GM10266 (cell line): ENCODE data around the gene VTA1.
"Not testable (repeated sequence)": the region's sequence is repeated elsewhere in the genome, so short reads cannot be mapped to it uniquely, and the experiment has no call there.

ENCODE experiments used
- DNase-seq: peaks from one replicate; pipeline ENCODE4 v3.0.0; 2012; ENCODE audit errors: extremely low spot score
- TF ChIP-seq, protein P1 (sequence below): IDR thresholded peaks from 2 replicates; pipeline ENCODE4 v1.5.1; 2012; ENCODE audit warnings: mild to moderate bottlenecking, low read depth; ENCODE audit not compliant: control insufficient read depth, insufficient read depth; ENCODE audit errors: missing control alignments

The VTA1 gene

DNA sequence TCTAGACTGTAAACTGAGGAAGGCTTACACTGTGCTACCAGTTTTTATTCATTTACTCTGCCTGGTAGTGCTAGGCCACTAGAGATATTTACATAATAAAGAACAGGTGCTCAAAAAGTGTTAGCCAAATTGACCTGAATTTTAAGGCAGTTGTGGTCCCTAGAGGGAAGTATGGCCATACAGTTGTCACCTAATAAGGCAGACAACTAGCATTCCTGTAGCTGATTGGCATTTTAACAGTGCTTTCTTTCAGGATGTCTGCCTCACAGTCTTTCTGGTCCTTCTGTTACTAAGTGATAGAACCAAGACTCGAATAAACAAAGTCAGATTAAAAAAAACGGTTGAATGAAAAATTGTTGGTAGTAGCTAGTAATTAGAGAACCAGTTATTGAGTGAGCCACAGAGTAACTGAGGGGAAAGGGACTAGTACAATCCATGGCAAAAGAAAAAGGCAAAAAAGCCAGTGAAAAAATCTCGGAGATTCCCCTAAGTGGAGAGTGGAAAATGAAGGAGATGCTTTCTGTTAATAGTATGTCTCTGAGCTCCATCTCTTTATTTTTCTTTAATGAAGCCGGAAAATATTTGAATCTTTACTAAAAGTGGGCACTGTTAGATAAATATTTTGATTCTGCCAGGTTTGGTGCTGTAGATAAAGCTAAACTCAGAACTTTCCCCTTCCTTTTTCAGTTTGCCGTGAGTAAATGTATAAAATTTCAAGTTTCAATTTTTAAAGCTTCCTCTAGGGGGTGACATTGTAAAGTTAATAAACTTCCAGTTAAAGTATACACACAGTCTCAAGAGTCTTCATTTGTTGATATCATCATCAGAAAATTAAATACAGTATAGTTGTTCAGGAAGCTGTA, 9.1 kb downstream of the VTA1 start:
- TF ChIP-seq, protein P1, sequence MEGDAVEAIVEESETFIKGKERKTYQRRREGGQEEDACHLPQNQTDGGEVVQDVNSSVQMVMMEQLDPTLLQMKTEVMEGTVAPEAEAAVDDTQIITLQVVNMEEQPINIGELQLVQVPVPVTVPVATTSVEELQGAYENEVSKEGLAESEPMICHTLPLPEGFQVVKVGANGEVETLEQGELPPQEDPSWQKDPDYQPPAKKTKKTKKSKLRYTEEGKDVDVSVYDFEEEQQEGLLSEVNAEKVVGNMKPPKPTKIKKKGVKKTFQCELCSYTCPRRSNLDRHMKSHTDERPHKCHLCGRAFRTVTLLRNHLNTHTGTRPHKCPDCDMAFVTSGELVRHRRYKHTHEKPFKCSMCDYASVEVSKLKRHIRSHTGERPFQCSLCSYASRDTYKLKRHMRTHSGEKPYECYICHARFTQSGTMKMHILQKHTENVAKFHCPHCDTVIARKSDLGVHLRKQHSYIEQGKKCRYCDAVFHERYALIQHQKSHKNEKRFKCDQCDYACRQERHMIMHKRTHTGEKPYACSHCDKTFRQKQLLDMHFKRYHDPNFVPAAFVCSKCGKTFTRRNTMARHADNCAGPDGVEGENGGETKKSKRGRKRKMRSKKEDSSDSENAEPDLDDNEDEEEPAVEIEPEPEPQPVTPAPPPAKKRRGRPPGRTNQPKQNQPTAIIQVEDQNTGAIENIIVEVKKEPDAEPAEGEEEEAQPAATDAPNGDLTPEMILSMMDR, result no peak
- DNase-seq, result no peak

DNA sequence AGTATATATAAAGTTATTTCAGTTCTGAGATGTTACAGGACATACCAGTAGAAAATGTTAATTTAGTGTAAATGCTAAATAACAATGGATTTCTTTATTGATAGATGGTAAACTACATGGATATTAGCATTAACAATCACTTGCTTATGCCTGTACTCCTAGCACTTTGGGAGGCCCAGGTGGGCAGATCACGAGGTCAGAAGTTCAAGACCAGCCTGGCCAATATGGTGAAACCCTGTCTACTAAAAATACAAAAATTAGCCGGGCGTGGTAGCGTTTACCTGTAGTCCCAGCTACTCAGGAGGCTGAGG, 9.7 kb downstream of the VTA1 start:
- not testable (repeated sequence) for DNase-seq

DNA sequence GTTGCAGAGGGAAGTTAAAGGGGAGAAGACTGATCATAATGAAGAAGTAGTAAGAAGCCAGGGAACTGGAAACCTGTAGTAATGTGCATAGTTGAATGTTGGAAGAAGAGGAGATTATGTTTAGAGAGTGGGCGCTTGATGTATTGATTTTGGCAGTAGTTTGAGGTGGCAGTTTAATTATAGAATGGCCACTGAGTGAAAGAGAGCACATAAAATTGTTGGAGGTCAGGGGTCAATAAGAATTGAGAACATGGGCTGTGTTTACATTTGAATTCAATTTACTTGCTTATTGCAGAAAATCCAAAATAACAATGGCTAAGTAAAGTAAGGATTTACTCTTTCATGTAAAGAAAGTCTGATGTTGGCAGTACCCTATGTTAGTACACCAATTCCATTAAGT, 15.7 kb downstream of the VTA1 start:
- TF ChIP-seq, protein P1, result no peak
- no peak for DNase-seq

DNA sequence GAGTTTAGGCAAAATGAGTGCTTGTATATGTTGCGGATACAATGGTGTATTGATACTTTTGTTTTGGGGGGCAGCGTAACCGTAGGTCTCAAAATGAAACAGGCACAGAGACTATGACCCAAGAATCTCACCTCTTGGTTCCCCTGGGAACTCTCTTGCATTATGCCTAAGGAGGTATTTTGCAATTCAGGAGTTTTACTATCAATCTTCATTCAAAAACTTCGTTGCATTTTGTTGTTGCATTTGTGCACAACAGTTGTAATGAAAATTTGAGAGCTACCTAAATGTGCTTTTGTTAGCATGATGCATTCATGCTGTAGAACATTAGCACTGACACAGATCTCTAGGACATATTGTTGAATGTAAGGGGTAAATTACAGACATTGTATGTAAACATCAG, 18.2 kb downstream of the VTA1 start:
- no peak for DNase-seq
- TF ChIP-seq, protein P1, result no peak

DNA sequence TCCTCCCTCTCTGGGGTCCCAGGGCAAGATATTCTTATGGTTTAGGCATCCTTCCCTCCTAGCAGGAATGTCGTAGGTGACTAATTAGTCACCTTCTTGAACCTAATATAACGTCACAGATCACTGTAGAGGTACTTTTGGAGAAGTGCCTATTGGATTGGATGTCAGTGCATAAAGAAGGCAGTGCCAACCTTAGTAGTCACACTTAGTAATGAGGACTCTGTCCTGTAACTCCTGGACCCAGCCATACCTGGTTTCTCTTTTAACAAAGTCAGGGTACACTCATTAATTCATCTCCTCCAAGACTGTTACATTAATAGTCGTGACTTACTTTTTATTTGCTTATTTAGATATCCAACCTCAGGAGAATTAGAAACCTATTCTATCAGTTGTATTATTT, 20.0 kb downstream of the VTA1 start:
- DNase-seq, result no peak
- TF ChIP-seq, protein P1, result no peak

DNA sequence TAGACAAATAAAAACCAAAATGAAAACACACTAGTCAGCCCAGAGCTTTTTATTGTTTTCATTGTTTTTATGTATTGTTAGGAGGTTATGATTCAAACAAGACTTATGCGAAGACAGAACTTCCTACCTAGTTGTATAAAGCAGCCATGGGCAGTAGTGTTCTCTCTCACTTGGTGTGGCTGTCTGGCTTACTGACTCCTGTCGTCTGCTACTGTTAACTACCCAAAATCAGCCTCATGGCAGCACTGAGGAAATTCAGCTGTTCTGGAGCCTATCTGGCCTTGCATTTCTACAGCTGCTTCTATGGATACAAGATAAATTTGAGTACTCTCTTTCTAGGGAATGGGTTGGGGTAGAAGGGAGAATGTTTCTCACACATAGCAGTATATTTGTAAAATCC, 20.4 kb downstream of the VTA1 start:
- DNase-seq, result no peak
- TF ChIP-seq, protein P1, result no peak

DNA sequence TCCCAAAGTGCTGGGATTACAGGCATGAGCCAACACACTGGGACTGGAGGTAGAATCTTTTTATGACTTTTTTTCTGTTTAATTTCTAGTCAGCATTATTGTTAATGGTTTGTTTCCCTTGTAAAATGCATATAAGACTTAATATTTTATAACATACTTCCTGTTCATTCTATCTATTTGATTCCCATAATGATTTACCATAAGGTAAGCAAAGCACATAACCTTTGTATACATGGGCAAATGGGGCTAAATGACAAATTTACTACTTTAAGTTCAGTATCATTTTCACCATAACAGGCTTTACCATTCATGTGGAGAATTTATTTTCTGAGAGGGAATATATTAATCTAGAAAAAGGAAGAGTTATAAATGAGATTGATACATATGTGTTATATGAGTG, 24.3 kb downstream of the VTA1 start:
- TF ChIP-seq, protein P1, result no peak
- DNase-seq, result no peak

DNA sequence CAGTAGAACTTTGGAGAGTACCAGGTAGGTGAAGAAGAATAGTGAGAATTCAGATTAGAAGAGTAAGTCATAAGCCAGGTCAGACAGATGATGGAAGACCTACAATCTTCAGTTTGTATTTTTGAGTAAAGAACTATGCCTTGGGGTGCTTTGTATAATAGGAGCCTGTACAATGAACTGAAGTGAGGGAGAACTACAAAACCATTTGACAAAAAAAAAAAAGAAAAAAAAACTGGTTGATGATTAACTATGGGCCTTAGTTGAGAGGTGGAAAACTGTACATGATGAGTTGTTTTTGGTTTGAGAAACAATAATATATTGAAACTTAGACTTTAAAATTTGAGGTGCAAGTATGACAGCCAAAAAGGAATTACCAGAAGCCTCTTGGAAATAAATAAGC, 25.7 kb downstream of the VTA1 start:
- no peak for DNase-seq
- TF ChIP-seq, protein P1, result no peak
